RWPE2 (cell line): ENCODE data around the gene ATAD3B.
"Not testable (repeated sequence)": the region's sequence is repeated elsewhere in the genome, so short reads cannot be mapped to it uniquely, and the experiment has no call there.

Source experiments
- ATAC-seq: fragments of 200-7000 bp; cut with Tn5 transposase; 3 replicates; pipeline ENCODE4 v1.9.1; 2021; ENCODE audit warnings: low read depth
- DNase-seq: peaks from one replicate; pipeline ENCODE4 v3.0.0-alpha.2; 2020; ENCODE audit warnings: low spot score
- H3K27ac ChIP-seq: fragments of 450-650 bp; 2 replicates; pipeline ENCODE4 v1.5.1; 2017; ENCODE audit warnings: mild to moderate bottlenecking; ENCODE audit not compliant: poor library complexity, severe bottlenecking
- H3K27me3 ChIP-seq: fragments of 250-450 bp; sonication (Bioruptor Pico); 2 replicates; pipeline ENCODE4 v1.5.1; 2021; ENCODE audit warnings: mild to moderate bottlenecking, moderate library complexity; ENCODE audit not compliant: insufficient read depth, poor library complexity, severe bottlenecking
- H3K36me3 ChIP-seq: fragments of 250-450 bp; sonication (Bioruptor Pico); 2 replicates; pipeline ENCODE4 v1.5.1; 2020; ENCODE audit warnings: low read depth, mild to moderate bottlenecking, moderate library complexity
- H3K4me1 ChIP-seq: fragments of 250-450 bp; sonication (Bioruptor Pico); 2 replicates; pipeline ENCODE4 v1.5.1; 2021; ENCODE audit warnings: mild to moderate bottlenecking, moderate library complexity; ENCODE audit not compliant: insufficient read depth, poor library complexity, severe bottlenecking
- H3K4me3 ChIP-seq: fragments of 250-450 bp; sonication (Bioruptor Pico); 2 replicates; pipeline ENCODE4 v1.5.1; 2021; ENCODE audit warnings: mild to moderate bottlenecking, moderate library complexity; ENCODE audit not compliant: severe bottlenecking
- H3K9me3 ChIP-seq: fragments of 250-450 bp; sonication (Bioruptor Pico); 2 replicates; pipeline ENCODE4 v1.5.1; 2021; ENCODE audit warnings: mild to moderate bottlenecking, moderate library complexity; ENCODE audit not compliant: severe bottlenecking
- TF ChIP-seq, protein P1 (sequence below): fragments of 450-650 bp; IDR thresholded peaks from one replicate; pipeline ENCODE4 v1.5.1; 2017; ENCODE audit warnings: mild to moderate bottlenecking, moderate library complexity; ENCODE audit not compliant: poor library complexity, severe bottlenecking

ATAD3B gene

DNA sequence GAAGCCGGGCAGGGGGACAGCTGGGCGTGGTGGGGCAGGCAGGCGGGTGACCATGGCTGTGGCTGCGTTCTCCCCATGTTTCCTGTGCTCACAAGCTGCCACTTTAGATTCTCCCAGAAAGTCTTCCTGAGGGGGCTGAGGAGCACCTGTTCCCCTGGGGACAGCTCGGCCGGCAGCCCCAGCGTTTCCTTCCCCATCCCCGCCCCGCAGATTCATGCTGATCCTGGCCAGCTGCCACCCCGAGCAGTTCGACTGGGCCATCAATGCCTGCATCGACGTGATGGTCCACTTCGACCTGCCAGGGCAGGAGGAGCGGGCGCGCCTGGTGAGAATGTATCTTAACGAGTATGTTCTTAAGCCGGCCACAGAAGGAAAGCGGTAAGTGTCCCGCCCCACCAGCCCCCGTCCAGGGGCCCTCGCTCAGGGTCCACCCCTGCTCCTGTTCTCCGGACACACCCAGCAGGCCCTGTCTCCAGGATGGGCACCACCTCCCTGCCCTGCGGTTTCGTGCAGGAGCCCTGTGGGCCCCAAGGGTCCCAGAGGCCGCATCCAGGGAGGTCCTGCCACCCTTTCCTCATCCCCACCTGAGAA is 10.9 kb upstream of the ATAD3B start:
- ATAC-seq (no peak), DNase-seq (no peak)
- Histone ChIP-seq H3K27ac (no peak overlapping the region), H3K9me3 (no peaks in the 10 kb centered on the region), H3K27me3 (no peaks in the 10 kb centered on the region), H3K4me3 (no peak overlapping the region), H3K4me1 (peaks cover 8% of the 10 kb centered on the region), H3K36me3 (no peaks in the 10 kb centered on the region)
- TF ChIP-seq, protein P1, sequence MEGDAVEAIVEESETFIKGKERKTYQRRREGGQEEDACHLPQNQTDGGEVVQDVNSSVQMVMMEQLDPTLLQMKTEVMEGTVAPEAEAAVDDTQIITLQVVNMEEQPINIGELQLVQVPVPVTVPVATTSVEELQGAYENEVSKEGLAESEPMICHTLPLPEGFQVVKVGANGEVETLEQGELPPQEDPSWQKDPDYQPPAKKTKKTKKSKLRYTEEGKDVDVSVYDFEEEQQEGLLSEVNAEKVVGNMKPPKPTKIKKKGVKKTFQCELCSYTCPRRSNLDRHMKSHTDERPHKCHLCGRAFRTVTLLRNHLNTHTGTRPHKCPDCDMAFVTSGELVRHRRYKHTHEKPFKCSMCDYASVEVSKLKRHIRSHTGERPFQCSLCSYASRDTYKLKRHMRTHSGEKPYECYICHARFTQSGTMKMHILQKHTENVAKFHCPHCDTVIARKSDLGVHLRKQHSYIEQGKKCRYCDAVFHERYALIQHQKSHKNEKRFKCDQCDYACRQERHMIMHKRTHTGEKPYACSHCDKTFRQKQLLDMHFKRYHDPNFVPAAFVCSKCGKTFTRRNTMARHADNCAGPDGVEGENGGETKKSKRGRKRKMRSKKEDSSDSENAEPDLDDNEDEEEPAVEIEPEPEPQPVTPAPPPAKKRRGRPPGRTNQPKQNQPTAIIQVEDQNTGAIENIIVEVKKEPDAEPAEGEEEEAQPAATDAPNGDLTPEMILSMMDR: no peak

GRCh38 chr1:1461721-1462317 is 9.7 kb upstream of the ATAD3B start:
- DNase-seq (no peak), ATAC-seq (0 out of 3 replicates have a peak, but pooled peaks have one; percentile 15)
- Histone ChIP-seq H3K36me3 (no peaks in the 10 kb centered on the region), H3K9me3 (no peaks in the 10 kb centered on the region), H3K4me1 (peaks cover 8% of the 10 kb centered on the region), H3K27me3 (no peaks in the 10 kb centered on the region), H3K4me3 (no peak overlapping the region), H3K27ac (peak overlapping the region; percentile 68)
- TF ChIP-seq, protein P1: no peak

DNA sequence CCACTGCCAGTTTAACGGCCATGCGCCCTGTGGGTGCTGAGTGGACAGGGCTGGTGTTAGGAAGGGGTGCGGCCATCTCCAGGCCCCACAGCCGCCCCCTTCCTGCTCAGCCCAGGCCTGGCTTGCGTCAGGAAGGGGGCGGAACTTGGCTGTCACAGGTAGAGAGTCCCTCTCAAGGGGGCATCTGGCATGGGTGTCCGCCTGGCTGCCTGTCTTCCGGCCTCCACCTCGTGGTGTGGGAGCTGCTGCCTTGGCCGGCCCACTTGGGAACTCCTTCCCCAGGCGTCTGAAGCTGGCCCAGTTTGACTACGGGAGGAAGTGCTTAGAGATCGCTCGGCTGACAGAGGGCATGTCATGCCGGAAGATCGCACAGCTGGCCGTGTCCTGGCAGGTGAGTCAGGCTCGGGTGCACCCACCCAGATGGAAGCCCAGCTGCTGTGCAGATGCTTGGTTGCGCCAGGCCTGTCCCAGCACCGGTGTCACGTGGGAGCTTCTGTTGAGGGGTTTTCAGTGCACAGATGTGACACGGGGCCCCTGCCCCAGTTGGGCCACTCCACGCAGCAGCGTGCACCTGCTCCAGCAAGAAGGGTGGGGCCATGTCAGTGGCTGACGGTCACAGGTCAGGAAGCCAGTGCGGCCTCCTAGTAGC is 9.1 kb upstream of the ATAD3B start:
- ATAC-seq (peak; percentile 79), DNase-seq (no peak)
- Histone ChIP-seq H3K9me3 (no peaks in the 10 kb centered on the region), H3K36me3 (no peaks in the 10 kb centered on the region), H3K4me3 (no peak overlapping the region), H3K4me1 (peaks cover 8% of the 10 kb centered on the region), H3K27ac (peak overlapping the region; percentile 68), H3K27me3 (no peaks in the 10 kb centered on the region)
- TF ChIP-seq, protein P1: no peak

- TF ChIP-seq, protein P1: no peak
- Histone ChIP-seq H3K36me3 (no peaks in the 10 kb centered on the region), H3K4me3 (no peak overlapping the region), H3K4me1 (peaks cover 8% of the 10 kb centered on the region), H3K9me3 (no peaks in the 10 kb centered on the region), H3K27ac (no peak overlapping the region), H3K27me3 (no peaks in the 10 kb centered on the region)
- no peak for ATAC-seq
- no peak for DNase-seq
Observed at GRCh38 chr1:1463312-1463711, 8.3 kb upstream of the ATAD3B start.

DNA sequence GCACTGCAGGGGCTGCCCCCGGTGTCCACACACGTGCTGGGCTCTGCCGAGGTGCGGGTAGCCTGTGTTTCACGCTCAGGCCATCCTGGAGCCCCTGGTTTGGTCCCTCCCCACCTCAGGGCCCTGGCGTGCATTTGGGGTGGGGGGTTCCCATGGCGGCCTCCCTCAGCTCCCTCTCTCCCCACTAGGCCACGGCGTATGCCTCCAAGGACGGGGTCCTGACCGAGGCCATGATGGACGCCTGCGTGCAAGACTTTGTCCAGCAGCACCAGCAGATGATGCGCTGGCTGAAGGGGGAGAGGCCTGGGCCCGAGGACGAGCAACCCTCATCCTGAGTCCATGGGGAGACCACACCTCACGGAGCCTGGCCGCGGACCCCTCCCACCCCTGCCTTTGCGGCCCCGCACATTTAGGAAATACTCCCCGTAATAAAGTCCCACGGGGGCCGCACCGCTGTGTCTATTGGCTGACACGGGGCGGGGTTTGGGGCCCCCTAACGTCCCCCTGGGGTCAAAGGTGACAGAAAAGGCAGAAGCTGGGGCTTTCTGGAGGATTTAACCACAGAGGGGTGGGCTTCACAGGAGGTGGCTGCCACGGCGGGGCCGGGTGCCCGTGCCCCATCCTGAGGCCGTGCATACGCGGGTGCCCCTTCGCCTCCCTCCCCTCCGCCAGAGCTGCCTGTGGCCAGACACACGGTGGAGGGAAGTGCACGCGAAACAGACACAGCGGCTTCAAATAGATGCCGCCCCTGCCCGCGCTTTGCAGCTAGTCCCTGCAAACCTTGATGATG is 3.2 kb upstream of the ATAD3B start:
- ATAC-seq, DNase-seq, H3K27me3 ChIP-seq, H3K9me3 ChIP-seq, H3K4me3 ChIP-seq, H3K27ac ChIP-seq, H3K4me1 ChIP-seq, H3K36me3 ChIP-seq: not testable (repeated sequence)
